ENCODE results near the gene KLHL7. TPM values are rescaled to one million over a fixed set of nuclear protein-coding genes. Genes with fewer than 3 reads are reported as not detected.
"Not testable (repeated sequence)": the region's sequence is repeated elsewhere in the genome, so short reads cannot be mapped to it uniquely, and the experiment has no call there.

The KLHL7 gene
- total RNA-seq, 1 donor from 2014 or later: 16.4 TPM

- DNase-seq (no peak), ATAC-seq (no peak)
- Histone ChIP-seq H3K4me1 (no peaks in the 10 kb centered on the region), H3K27me3 (no peaks in the 10 kb centered on the region), H3K27ac (no peak overlapping the region), H3K36me3 (peaks cover 78% of the 10 kb centered on the region), H3K4me3 (no peak overlapping the region), H3K9me3 (no peaks in the 10 kb centered on the region)
- TF ChIP-seq, protein P1, sequence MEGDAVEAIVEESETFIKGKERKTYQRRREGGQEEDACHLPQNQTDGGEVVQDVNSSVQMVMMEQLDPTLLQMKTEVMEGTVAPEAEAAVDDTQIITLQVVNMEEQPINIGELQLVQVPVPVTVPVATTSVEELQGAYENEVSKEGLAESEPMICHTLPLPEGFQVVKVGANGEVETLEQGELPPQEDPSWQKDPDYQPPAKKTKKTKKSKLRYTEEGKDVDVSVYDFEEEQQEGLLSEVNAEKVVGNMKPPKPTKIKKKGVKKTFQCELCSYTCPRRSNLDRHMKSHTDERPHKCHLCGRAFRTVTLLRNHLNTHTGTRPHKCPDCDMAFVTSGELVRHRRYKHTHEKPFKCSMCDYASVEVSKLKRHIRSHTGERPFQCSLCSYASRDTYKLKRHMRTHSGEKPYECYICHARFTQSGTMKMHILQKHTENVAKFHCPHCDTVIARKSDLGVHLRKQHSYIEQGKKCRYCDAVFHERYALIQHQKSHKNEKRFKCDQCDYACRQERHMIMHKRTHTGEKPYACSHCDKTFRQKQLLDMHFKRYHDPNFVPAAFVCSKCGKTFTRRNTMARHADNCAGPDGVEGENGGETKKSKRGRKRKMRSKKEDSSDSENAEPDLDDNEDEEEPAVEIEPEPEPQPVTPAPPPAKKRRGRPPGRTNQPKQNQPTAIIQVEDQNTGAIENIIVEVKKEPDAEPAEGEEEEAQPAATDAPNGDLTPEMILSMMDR (IDR thresholded peaks at IDR 0.05): no peak
- intact Hi-C loops (cut with DNase I): no loop called here
These were observed 90.7 kb downstream of the KLHL7 start for GRCh38 chr7:23196306-23196705.

- H3K4me1 ChIP-seq; ATAC-seq; H3K9me3 ChIP-seq; intact Hi-C loops (cut with DNase I); H3K4me3 ChIP-seq; DNase-seq; H3K27ac ChIP-seq; H3K27me3 ChIP-seq: not testable (repeated sequence)
- H3K36me3 ChIP-seq: peaks cover 69% of the 10 kb centered on the region
These were observed 92.2 kb downstream of the KLHL7 start for GRCh38 chr7:23197745-23198144.

GRCh38 chr7:23200331-23200730 is 94.7 kb downstream of the KLHL7 start:
- Histone ChIP-seq H3K4me3 (no peak overlapping the region), H3K27me3 (no peaks in the 10 kb centered on the region), H3K36me3 (peaks cover 49% of the 10 kb centered on the region), H3K9me3 (no peaks in the 10 kb centered on the region), H3K4me1 (no peaks in the 10 kb centered on the region), H3K27ac (no peak overlapping the region)
- intact Hi-C loops (cut with DNase I): no loop called here
- ATAC-seq: no peak
- TF ChIP-seq, protein P1 (IDR thresholded peaks at IDR 0.05): no peak
- no peak for DNase-seq

DNA sequence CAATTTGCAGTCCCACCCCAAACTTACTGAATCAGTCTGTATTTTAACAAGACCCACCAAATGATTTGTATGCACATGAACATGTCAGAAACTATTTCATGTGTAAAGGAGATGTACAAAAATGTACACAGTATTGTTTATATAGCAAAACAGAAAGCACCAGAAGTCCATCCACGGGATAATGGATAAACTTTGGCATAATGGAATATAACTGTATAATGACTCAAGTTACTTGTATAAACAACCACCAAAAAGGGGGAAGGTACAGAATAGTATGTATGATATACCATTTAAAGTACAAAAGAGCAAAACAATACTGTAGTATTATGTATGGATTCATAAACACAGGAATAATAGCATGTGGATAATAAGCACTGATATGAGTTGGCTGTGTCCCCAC is 98.7 kb downstream of the KLHL7 start:
- H3K36me3 ChIP-seq: peaks cover 24% of the 10 kb centered on the region

DNA sequence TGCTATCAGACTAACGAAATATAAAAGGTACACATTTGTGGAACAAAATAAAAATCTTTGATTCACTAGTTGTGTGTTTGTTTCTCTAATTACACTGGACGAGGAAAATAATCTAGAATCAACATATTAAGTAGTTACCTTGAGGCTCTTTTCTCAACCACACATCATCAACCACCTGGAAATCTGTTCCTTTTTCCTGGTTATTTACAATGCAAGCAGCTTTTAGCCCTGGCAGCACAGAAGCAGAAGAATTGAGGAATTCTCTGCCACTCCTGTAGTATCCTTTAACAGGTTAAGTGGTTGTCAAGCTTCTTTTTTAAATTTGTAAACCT is 100.0 kb downstream of the KLHL7 start:
- no peaks in the 10 kb centered on the region for H3K4me1 ChIP-seq
- peaks cover 11% of the 10 kb centered on the region for H3K36me3 ChIP-seq
- H3K4me3 ChIP-seq: no peak overlapping the region
- TF ChIP-seq, protein P1 (IDR thresholded peaks at IDR 0.05): no peak
- ATAC-seq (no peak), DNase-seq (no peak)
- H3K27me3 ChIP-seq: peaks cover 11% of the 10 kb centered on the region
- intact Hi-C loops (cut with DNase I): no loop called here
- H3K9me3 ChIP-seq: no peaks in the 10 kb centered on the region
- no peak overlapping the region for H3K27ac ChIP-seq

More for the DNA sequence above, 98.7 kb downstream of the KLHL7 start:
- Histone ChIP-seq H3K4me3 (no peak overlapping the region), H3K27me3 (peaks cover 11% of the 10 kb centered on the region), H3K9me3 (no peaks in the 10 kb centered on the region), H3K27ac (no peak overlapping the region), H3K4me1 (no peaks in the 10 kb centered on the region)
- TF ChIP-seq, protein P1 (IDR thresholded peaks at IDR 0.05): no peak
- intact Hi-C loops (cut with DNase I): no loop called here
- ATAC-seq (no peak), DNase-seq (no peak)

DNA sequence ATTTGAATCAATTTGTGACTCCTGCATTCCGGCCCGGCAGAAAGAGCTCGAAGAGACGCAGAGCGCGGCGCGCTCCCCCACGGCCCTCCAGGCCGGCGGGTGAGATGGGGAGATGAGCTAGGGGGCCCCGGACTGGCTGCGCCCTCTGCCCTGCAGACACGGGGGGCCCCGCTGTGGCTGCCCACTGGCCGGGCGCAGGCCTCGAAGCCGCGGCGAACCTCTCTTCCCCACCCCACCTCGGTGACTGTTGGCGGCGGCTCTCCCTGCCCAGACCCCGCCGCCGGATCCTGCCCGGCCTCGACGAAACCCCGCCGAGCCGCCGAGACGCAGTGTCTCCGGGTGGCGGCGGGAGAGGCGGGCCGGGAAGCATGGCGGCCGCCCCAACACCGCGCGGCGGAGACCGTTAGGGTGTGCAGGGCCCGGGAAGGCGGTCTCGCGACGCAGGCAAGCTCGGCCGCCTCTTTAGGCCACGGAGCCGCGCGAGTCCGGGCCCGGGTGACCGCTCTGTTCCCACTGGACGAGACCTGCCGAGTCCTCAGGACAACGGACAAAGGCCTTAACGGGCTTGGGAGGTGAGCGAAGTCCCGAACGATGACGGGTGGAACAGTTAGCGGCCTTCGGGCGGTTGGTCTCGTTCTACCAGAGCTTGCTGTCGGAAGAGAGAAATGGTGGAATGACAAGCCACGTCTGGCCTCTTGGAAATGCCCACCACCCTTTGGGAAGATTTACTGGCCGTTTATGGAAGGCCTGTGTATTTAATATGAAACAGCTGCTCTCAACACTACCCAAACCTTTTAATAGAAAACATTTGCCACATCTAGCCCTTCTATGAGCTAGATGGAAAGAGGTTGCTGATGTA is 100.6 kb downstream of the KLHL7 start:
- Histone ChIP-seq H3K4me3 (peak overlapping the region; percentile 35), H3K27me3 (peaks cover 11% of the 10 kb centered on the region), H3K9me3 (no peaks in the 10 kb centered on the region), H3K27ac (no peak overlapping the region), H3K4me1 (no peaks in the 10 kb centered on the region), H3K36me3 (peaks cover 5% of the 10 kb centered on the region)
- DNase-seq (no peak), ATAC-seq (peak; percentile 68)
- intact Hi-C loops (cut with DNase I): no loop called here
- TF ChIP-seq, protein P1 (IDR thresholded peaks at IDR 0.05): no peak
